ENCODE measurements around the gene LMNTD2. TPM values are rescaled to one million over a fixed set of nuclear protein-coding genes. Genes with fewer than 3 reads are reported as not detected.
"Not testable (repeated sequence)": the region's sequence is repeated elsewhere in the genome, so short reads cannot be mapped to it uniquely, and the experiment has no call there.

The LMNTD2 gene
- total RNA-seq, 1 experiment from 2014 or later = 1.1 TPM

DNA sequence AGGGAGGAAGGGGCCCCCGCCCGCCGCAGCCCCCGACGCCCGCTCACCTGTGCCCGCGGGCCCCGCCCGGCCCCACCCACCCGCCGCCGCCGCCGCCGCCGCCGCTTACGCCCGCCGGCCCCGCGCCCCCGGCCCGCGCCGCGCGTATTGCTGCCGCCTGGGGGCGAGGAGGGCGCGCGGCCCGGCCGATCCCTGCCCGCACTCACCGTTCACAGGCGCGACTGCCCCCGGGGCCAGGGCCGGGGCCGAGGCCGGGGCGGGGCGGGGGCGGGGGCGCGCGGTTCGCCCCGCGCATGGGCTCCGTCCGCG is 25.4 kb downstream of the LMNTD2 start:
- DNase-seq (ENCODE audit: low read depth) = no peak

GRCh38 chr11:534396-535209 is 25.9 kb downstream of the LMNTD2 start:
- no peak for DNase-seq (ENCODE audit: low read depth)

DNA sequence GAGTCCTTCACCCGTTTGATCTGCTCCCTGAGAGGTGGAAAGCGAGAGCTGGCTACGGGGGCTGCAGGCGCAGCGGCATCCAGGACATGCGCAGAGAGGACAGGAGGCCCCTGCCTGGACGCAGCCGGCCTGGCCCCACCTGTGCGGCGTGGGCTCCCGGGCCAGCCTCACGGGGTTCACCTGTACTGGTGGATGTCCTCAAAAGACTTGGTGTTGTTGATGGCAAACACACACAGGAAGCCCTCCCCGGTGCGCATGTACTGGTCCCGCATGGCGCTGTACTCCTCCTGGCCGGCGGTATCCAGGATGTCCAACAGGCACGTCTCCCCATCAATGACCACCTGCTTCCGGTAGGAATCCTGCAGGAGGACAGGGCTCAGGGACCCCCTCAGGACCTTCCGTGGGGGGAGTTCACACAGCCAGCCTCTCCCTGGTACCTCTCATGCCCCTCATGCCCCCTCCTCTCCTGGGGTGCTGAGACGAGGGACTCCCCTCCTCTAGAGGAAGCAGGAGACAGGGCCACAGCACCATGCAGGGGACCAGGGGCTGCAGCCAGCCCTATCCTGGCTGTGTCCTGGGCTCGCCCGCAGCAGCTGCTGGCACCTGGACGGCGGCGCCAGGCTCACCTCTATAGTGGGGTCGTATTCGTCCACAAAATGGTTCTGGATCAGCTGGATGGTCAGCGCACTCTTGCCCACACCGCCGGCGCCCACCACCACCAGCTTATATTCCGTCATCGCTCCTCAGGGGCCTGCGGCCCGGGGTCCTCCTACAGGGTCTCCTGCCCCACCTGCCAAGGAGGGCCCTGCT is 26.7 kb downstream of the LMNTD2 start:
- no peak for DNase-seq (ENCODE audit: low read depth)

DNA sequence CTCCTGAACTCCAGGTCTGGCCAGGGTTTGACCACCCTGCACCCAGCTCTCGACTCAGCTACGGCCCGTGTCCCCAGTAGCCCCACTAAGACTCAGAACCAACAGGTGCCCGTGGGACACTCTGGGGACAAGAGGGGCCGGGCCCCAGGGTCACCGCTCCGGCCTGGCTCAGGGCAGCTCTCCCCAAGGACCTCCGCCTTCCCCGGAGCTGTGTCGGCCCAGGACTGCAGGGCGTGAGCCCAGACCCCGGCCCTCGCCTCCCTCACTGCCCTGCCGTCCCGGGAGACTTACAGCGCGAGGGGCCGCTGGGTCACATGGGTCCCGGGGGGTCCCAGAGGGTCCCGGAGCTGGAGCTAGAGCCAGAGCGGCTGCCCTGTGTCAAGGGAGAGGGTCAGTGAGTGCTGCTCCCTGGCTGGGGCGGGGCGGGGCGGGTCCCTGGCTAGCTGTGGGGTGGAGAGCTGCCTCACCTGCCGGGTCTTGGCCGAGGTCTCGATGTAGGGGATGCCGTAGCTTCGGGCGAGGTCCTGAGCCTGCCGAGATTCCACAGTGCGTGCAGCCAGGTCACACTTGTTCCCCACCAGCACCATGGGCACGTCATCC is 27.5 kb downstream of the LMNTD2 start:
- no peak for DNase-seq (ENCODE audit: low read depth)

GRCh38 chr11:532527-532985 is 28.0 kb downstream of the LMNTD2 start:
- DNase-seq (ENCODE audit: low read depth) = no peak

DNA sequence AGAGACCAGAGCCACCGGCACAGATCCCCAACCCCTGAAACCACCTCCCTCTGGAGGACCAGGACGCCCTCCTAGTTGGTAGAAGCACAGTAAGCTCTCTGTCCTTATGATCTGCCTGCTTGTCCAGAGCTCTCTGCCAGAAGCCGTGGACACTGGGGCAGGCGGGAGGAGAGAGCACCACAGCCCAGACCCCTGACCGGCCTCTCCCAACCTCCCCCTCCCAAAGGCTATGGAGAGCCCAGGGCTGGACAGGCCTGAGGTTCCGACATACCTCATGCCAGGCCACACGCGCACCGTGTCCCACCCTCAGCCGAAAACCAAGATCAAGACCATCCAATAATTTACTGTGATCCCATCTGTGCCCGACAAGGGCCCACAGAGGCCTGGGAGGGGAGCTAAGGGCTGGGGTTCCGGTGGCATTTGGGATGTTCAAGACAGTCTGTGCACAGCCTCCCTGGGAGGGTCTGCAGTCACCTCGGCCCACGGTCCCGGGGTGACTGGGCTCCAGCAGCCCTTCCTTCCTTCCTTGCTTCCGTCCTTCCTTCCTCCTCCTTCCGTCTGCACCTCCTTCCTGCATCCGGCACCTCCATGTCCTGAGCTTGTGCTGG is 28.5 kb downstream of the LMNTD2 start:
- DNase-seq (ENCODE audit: low read depth) = no peak

DNA sequence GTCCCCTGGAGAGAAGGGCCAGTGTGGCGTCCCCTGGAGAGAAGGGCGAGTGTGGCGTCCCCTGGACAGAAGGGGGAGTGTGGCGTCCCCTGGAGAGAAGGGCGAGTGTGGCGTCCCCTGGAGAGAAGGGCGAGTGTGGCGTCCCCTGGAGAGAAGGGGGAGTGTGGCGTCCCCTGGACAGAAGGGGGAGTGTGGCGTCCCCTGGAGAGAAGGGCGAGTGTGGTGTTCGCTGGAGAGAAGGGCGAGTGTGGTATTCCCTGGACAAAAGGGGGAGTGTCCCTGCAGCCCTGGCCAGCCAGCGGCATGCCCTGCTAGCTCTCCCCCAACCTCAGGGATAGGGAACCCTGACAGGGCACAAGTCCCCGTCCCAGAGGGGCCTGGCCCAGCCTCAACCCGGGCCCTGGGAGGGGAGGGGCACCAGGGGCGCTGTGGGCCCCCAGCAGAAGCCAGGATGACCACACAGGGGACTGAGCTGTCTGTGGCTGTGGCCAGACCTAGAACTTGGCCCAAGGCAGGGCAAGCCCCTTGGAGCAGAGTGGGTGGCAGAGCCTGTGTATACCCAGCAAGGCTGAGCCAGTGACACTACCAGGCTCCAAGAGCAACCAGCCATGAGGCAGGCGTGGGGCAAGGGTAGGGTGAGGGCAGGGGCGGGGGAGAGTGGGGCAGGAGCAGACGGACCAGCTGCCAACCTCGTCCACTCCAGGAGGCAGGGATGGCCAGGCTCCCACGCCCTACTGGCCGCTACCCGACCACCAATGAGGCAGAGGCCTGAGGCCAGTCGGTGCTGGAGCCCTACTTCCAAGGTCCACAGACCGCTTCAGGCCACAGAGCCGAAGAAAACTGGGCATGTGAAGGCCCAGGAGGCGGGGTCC is 29.3 kb downstream of the LMNTD2 start:
- no peak for DNase-seq (ENCODE audit: low read depth)

DNA sequence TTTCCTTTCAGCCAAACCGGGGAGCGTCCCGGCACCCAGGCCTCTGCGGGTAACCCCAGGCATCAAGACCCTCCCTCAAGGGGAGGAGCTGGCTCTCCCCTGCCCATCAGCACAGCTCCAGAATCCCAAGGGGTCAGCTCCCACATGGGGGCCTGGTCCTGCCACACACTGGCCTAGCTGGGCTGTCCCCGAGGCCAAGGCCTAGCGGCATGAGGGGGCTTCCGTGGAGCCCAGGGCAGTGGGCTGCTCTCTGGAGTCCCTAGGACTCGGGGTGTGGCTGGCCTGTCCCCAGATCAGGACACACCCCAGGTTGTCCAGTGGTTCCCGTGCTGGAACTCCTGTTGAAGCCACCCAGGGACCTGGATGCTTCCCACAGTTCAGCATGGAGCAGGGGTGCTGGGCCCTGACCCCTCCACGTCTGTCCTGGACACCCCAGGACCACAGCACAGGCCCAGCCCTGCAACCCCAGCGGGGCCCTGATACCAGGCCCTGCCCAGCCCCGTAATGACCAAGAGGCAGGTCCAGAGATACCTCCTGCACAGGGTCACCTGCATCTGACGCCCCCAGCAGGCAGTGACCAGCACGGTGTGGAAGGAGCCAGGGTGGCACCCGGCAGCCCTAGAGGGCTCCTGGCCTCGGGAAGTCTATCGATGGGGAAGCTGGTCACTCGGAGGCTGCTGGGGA is 30.7 kb downstream of the LMNTD2 start:
- no peak for DNase-seq (ENCODE audit: low read depth)

DNA sequence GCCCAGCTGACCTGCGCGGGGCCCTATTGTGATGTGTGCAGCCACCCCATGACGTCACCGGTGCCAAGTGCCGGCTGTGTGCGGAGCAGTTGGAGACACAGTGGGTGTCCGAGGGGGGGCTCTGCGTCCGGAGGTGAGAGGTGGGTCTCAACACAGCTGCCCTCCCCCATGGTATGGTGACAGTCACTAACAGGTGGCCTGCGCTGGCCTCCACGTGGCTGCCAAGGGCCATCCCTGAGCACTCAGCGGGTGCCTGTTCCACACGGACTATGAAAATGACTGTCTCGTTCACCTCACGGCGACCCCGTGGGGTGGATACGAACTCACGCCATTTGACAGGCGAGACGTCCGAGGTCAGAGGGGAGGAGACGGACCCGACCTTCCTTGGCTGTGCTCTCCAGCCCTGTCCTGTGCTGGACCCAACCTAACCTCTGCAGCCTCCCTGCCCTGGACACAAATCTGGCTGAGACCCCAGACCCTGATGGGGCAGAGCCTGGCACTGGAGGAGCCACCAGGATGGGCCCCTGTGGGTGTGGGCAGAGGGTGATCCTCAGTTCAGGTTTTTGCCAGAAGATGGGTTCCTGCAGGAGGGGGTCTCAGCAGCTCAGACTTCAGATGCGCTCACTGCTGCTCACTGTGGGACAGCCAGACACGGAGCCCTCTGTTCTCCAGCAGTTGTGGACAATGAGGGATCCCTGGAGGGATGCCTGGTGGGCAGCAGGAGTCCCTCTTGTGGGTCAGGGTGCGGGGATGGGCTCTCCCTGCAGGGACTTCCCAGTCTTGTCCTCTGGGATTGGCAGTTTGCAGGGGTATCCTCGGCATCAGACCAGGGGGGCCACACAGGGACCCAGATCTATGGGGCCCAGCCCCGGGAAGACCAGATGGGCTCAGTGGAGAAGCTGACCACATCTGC is 31.5 kb downstream of the LMNTD2 start:
- no peak for DNase-seq (ENCODE audit: low read depth)

DNA sequence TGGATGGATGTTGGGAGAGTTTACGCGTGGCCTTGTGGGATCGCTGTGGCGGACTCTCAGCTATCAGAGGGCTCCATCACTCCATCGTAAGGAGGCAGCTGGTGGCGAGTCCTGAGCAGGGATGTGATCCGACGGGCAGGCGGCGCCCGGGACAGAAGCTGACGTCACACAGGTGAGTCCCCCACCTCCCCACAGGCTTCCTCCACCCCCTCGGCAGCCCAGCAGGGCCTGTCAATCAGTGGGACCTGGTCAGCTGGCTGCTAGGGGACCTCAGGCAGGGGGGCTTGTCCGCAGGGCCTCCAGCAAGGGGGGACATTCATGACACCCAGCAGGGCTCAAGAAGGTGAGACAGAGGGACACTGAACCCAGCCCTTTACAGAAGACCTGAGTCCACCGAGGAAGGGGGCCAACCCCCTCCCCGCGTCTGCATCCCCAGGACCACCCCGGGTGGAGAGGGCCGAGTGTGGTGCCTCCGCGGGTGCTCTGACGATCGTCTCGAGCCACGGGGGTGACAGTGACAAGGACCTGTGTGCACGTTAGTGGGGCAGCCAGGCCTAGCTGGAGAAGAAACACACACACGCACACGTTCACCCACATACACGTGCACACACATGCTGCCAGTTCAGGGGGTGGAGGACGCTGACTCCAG is 32.2 kb downstream of the LMNTD2 start:
- DNase-seq (ENCODE audit: low read depth) = no peak

- DNase-seq (ENCODE audit: low read depth) = no peak
Measured at GRCh38 chr11:526192-526591, 34.3 kb downstream of the LMNTD2 start.

GRCh38 chr11:521177-521688 is 39.3 kb downstream of the LMNTD2 start:
- no peak for DNase-seq (ENCODE audit: low read depth)

DNA sequence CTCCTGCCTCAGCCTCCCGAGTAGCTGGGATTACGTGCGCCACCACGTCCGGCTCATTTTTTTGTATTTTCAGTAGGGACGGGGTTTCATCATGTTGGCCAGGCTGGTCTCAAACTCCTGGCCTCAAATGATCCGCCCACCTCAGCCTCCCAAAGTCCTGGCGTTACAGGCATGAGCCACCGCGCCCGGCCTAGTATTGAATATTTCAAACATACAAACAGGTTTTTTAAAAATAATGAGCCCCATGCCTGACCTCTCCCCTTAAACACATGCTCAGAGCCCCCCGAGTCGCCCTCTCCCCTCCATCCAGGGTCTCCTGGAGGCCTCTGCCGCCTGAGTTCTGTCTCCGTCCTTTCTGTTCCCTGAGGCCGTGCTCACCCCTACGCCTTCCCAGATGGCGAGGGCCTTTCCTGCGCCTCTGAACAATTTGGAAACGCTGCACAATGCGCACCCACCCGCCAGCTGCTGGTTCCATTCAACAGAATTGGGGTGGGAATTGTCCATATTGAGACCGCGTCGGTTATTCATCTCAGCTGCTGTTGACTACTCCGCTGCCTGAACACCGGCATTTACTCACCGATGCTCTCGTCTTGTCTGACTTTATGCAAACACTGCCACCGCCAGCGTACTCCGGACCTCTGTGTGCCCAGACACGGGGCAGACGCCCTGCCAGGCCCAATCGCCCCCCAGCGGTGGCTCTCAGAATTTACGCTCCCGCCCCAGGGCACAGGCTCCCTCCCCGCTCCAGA is 39.9 kb downstream of the LMNTD2 start:
- no peak for DNase-seq (ENCODE audit: low read depth)

- DNase-seq (ENCODE audit: low read depth) = no peak
Measured at GRCh38 chr11:518463-519202, 41.9 kb downstream of the LMNTD2 start.

- not testable (repeated sequence) for DNase-seq (ENCODE audit: low read depth)
Measured at GRCh38 chr11:516918-517685, 43.4 kb downstream of the LMNTD2 start.

DNA sequence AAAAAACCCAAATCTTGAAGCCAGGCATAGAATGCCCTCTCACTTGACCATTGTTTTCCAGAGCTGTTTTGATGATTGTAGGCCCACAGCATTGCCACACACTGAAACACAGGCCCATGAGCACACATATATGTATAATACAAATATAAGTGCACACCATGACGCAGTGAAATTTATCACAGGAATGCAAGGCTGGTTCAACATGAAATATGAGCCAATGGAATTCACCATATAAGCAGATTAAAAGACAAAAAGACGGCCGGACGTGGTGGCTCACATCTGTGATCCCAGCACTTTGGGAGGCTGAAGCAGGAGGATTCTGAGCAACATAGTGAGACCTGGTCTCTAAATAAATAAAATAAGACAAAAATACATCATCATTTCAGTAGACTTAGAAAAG is 44.1 kb downstream of the LMNTD2 start:
- no peak for DNase-seq (ENCODE audit: low read depth)

- DNase-seq (ENCODE audit: low read depth) = no peak
Measured at GRCh38 chr11:515131-515530, 45.4 kb downstream of the LMNTD2 start.

Measured in M059J (cell line).